NCI-H2227 (cell line): ENCODE data around the gene POLE.

ENCODE experiments used
- DNase-seq: peaks from one replicate; lab custom pipeline; 2025; ENCODE audit not compliant: unreplicated experiment; lab: John Stamatoyannopoulos, UW

POLE gene

GRCh38 chr12:132633901-132634300 is 53.2 kb downstream of the POLE start:
- no peak for DNase-seq

- no peak for DNase-seq
Measured at GRCh38 chr12:132633398-132633797, 53.7 kb downstream of the POLE start.

- DNase-seq = no peak
Measured at GRCh38 chr12:132632521-132633228, 54.5 kb downstream of the POLE start.

GRCh38 chr12:132631666-132632065 is 55.5 kb downstream of the POLE start:
- DNase-seq = no peak

- DNase-seq = no peak
Measured at GRCh38 chr12:132630672-132631071, 56.5 kb downstream of the POLE start.

GRCh38 chr12:132629330-132629729 is 57.8 kb downstream of the POLE start:
- DNase-seq = no peak

GRCh38 chr12:132625731-132626430 is 61.3 kb downstream of the POLE start:
- DNase-seq = no peak

GRCh38 chr12:132624910-132625630 is 62.1 kb downstream of the POLE start:
- DNase-seq = no peak

- no peak for DNase-seq
Measured at GRCh38 chr12:132624186-132624855, 62.8 kb downstream of the POLE start.

- no peak for DNase-seq
Measured at GRCh38 chr12:132623072-132623869, 63.9 kb downstream of the POLE start.

GRCh38 chr12:132622437-132623071 is 64.6 kb downstream of the POLE start:
- DNase-seq = no peak

- no peak for DNase-seq
Measured at GRCh38 chr12:132621657-132622435, 65.3 kb downstream of the POLE start.

- DNase-seq = no peak
Measured at GRCh38 chr12:132620899-132621656, 66.1 kb downstream of the POLE start.

- no peak for DNase-seq
Measured at GRCh38 chr12:132620113-132620898, 66.8 kb downstream of the POLE start.

GRCh38 chr12:132619386-132620112 is 67.6 kb downstream of the POLE start:
- peak; percentile 16 for DNase-seq

GRCh38 chr12:132619071-132619385 is 68.1 kb downstream of the POLE start:
- DNase-seq = no peak

- DNase-seq = peak; percentile 67
Measured at GRCh38 chr12:132618683-132619043, 68.5 kb downstream of the POLE start, which contains the start of gene P2RX2. Gene P2RX2 (plus strand): TSS chr12:132618776. CDS start chr12:132618817, 41 bp downstream.
